Fibroblast of peridontal ligament (primary cell): ENCODE data around the gene C15orf40.
"Not testable (repeated sequence)": the region's sequence is repeated elsewhere in the genome, so short reads cannot be mapped to it uniquely, and the experiment has no call there.

Experiments used
- DNase-seq: peaks from one replicate; pipeline ENCODE4 v3.0.0-alpha.2; 2010; ENCODE audit errors: extremely low read depth

C15orf40 gene

GRCh38 chr15:83011271-83012075, at the start of gene C15orf40:
C15orf40 (minus strand) TSS chr15:83011639; CDS start chr15:83011607, 32 bp downstream.
- DNase-seq = peak; percentile 85

DNA sequence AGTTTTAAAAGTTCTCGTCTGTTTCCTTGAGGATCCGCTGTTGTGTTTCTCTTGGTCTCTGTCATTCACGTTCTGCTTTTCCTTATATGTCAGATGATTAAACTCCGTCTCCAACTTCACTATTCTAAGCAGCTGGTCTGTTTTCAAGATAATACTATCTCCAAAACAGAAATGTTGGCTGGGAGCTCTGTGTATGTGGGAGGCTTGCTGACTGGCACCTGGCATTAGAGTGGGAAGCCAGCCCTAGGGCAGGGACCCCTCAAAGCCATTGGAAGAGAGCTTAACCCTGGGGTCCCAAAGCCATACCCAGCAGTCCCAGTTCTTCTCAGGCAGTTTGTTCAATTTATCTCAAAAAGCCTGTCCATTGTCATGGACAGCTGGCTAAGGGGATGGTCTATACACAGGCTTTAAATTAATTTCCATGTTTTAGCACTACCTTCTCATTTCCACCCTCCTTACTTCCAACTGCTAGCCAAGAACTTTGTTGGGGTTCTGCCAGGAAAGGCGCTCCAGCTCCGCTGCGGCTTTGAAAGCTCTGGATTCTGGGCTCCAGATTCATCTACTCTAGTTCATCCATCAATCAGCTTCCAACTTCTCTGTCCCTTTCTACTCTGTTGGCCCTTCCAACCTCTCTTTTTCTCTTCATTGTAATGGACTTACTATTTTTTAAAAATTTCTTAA, 46.4 kb upstream of the C15orf40 start:
- DNase-seq = no peak

DNA sequence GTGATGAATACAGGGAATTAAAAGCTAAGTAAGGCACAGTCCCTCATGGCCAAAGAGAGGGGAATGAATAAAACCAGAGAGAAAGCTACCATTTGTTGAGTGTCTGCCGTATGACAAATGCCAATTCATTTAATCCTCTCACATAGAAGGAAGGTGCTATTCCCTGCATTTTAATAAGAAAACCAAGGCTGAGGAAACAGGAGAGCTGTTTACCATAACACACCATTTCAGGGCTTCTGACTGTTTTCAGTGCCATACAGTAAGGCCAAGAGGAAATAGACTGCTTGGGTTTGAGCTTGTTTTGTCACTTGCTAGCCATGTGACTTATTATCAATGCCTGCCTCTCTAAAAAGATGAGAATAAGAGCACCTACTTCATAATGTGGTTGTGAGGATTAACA, 45.6 kb upstream of the C15orf40 start:
- DNase-seq = no peak

DNA sequence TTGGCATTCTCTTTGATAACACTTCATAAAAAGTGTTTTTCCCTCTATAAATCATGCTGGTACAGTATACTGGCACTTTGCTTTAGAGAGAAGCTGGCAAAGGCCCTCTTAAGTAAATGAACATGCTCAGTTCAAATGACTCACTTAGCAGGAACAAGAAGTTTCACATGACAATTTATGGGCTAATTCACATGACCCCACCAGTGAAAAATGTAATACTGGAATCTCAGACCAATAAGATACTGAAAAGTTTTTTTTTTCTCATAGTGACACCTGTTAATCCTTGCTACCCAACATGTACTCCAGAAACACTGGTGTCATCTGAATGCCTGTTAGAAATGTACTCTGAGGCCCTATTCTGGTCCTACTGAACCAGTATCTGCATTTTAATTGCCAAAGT, 41.7 kb upstream of the C15orf40 start:
- DNase-seq = peak; percentile 75

- DNase-seq = peak; percentile 82
These were observed 35.2 kb upstream of the C15orf40 start for GRCh38 chr15:83046558-83047127.

DNA sequence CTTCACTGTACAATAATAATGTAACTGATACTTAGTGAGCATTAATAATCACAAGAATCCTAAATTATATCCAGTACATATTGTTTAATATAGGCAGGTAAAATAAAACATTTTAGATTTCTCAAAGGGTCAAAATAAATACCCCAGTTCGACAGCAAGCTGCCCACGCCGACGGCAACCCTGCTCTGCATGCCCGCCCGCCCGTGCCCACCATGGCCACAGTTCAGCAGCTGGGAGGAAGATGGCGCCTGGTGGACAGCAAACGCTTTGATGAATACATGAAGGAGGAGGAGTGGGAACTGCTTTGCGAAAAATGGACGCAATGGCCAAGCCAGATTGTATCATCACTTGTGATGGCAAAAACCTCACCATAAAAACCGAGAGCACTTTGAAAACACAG, 32.7 kb upstream of the C15orf40 start:
- no peak for DNase-seq

- DNase-seq = no peak
These were observed 27.8 kb upstream of the C15orf40 start for GRCh38 chr15:83039206-83039605.

- no peak for DNase-seq
These were observed 24.8 kb upstream of the C15orf40 start for GRCh38 chr15:83036253-83036652.

DNA sequence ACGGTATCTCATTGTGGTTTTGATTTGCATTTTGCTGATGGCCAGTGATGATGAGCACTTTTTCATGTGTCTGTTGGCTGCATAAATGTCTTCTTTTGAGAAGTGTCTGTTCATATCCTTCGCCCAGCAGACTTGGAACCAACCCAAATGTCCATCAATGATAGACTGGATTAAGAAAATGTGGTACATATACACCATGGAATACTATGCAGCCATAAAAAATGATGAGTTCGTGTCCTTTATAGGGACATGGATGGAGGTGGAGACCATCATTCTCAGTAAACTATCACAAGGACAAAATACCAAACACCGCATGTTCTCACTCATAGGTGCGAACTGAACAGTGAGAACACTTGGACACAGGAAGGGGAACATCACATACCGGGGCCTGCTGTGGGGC, 19.8 kb upstream of the C15orf40 start:
- DNase-seq = not testable (repeated sequence)

- no peak for DNase-seq
These were observed 18.6 kb upstream of the C15orf40 start for GRCh38 chr15:83030021-83030420.

DNA sequence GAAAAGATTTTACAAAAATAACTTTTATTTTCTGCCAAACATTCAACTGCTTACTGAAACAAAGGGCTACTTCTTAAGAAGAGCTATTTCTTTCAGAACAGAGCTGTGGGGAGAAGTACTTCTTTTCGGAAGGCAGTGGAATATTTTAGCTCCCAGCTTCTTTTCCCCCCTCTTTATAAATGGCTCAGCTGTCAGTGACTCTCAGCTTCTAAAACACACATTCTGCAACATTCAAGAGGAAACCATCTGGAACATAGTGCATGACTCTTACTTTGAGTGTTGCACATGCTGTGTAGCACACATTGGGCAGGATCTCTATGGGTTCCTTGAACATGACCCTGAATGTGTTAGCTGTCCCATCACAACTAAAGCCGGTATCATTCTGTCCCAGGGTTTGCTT, 7.0 kb upstream of the C15orf40 start:
- no peak for DNase-seq

DNA sequence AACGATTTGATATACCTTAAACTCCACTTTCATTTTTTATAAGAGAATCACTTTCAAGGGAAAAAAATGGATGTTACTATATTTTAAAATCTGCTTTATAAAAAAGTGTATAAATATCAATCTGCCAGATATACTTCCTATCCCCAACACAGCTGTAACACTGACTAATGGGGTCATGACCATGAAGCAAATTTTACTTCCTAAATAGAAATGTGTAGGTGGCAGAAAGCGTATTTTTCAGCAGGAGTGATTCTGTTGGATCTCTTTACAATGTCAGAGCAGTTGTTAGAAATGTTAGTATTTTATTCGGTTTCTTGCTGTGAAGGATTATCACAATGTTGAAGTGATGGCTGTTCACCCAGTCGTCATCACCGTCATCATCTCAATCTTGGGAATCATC, 5.5 kb upstream of the C15orf40 start:
- DNase-seq = no peak

DNA sequence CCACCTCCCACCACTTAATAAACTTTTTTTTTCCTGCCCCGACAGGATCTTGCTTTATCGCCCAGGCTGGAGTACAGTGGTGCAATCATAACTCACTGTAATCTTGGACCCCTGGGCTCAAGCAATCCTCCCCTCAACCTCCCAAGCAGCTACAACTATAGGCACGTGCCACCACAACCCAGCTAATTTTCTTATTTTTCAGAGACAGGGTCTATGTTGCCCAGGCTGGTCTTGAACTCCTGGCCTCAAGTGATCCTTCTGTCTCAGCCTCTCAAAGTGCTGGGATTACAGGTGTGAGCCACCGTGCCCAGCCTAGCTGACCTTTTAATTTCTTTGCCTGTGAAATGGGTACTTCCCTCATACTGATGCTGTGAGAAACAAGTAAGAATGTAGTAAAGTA, 3.9 kb upstream of the C15orf40 start:
- DNase-seq = no peak

DNA sequence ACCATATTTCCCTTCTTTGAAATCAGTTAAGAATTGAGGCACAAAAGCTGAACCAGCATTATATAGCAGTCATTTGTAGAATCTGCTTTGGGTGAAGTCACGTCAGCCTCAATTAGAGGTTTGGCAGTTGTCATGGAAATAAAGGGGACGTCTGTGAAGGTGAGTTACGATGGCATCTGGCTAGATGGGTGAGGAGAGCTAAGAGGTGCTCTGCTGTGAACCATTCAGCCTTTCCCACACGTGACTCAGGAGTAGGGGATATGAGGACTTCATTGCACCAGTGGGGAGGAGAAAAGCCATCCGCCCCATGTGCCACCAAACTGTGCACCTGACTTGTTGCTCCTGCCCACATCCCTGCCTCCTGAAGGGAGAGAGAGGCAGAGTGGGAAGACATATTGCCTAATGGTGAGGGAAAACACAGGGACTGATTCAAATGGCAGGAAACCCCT, 2.8 kb upstream of the C15orf40 start:
- DNase-seq = no peak

- DNase-seq = no peak
These were observed 1.2 kb upstream of the C15orf40 start for GRCh38 chr15:83012636-83013035.

DNA sequence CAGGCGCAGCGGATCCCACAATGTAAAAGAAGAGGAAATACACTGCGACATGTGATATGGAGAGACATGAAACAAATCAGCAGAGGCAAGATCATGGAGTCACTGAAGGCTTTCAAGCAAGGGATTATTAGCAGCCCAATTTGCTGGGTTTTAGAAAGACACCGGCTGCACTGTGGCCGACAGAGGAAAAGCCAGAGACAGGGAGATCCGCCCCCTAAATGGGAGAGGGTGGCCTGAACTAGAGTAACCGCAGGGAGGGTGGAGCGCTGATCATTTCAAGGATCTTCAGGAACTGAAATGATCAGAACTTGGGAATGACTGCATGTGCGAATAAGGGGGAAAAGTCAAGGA, 612 bp upstream of the C15orf40 start:
- no peak for DNase-seq

GRCh38 chr15:83010709-83011270, 649 bp downstream of the C15orf40 start:
- DNase-seq = peak; percentile 82

DNA sequence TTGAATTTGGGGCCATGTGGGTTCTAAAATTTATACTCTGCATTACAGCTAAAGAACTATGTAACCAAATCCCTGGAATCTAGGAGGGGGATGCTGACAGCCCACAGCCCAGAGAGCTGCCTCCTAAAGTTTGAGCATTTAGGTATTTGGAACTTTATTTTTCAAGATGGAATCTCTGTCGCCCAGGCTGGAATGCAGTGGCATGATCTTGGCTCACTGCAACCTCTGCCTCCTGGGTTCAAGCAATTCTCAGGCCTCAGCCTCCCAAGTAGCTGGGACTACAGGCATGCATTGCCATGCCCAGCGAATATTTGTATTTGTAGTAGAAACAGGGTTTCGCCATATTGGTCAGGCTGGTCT, 10.8 kb downstream of the C15orf40 start:
- not testable (repeated sequence) for DNase-seq

DNA sequence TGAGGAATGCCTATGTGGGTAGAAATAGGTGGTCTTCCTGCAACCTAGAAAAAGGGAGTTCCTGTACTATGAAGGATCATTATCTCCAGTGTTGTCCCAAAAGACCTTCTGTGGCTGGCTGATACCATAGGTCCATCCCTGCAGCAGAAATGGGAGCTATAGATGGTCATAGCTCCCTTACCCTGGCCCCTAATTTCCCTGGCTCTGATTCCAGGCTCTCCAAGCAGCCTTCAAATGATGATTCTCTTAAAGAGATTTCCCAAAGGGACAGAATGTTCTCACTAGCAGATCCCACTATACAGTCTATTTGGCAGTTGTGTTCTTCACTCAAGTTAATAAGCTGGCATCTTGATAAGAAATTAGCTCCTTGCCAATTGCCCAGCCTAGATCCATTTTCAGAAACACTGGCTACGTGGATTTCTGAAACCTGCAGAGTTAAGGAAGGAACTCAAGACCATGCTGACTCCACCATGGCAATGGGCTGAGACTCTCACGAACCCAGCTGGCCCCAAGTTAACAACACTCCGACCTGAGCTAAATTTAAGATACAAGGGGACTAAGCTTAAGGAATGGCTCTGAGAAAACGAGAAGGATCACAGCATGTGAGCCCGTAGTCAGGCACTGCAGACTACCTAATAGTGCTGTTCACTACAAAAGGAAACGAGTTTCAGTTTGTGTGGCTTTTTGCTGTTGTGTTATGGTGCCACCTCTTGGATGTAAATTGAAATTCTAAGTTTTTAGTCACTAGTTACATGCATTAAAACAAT, 11.4 kb downstream of the C15orf40 start:
- peak; percentile 86 for DNase-seq

- DNase-seq = peak; percentile 16
These were observed 12.0 kb downstream of the C15orf40 start for GRCh38 chr15:82999426-82999825.

DNA sequence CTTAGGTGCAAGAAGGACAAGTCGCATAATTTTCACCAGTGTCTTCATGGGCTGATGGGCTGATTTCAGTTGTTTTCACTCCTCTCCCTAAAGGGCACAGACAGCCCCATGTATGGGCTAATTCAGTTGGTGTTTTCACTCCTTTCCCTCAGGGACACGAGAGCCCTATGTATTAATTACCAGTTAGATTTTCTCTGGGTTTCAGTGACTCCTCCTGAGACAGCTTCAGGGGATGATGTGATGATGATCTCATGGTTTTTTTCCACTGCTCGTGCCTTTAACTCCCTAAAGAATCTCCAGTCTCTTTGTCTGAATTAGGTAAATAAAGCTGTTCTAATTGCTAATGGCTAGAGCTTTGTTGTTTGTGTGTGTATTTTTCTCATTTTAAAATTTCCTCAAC, 15.5 kb downstream of the C15orf40 start:
- peak; percentile 15 for DNase-seq

- no peak for DNase-seq
These were observed 16.4 kb downstream of the C15orf40 start for GRCh38 chr15:82995076-82995475.
